Activated CD4-positive, alpha-beta memory T cell treated with anti-CD3 and anti-CD28 coated beads, Interleukin-2, amount 10 ng/mL, durations not matched to agents 7 days and 5 days (primary cell): ENCODE results near the gene RIMBP3C. TPM values are rescaled to one million over a fixed set of nuclear protein-coding genes. Genes with fewer than 3 reads are reported as not detected.
"Not testable (repeated sequence)": the region's sequence is repeated elsewhere in the genome, so short reads cannot be mapped to it uniquely, and the experiment has no call there.

Experiments
- CTCF ChIA-PET: fragments of 350-600 bp; sonication (Branson Sonifier 250); formaldehyde crosslinking; loops from one replicate; lab custom pipeline; 2021; ENCODE audit warnings: antibody characterized with exemption, inconsistent platforms; lab: Charles Lee
- POLR2A ChIA-PET: fragments of 350-600 bp; sonication (Branson Sonifier 250); formaldehyde crosslinking; loops from one replicate; lab custom pipeline; 2021; ENCODE audit warnings: antibody characterized with exemption; lab: Charles Lee
- DNase-seq: peaks from one replicate; pipeline ENCODE4 v3.0.0-alpha.2; 2020
- H3K27ac Mint-ChIP-seq: one replicate; pipeline ENCODE4 v1.8.0; 2021; ENCODE audit warnings: mild to moderate bottlenecking, mixed read lengths
- H3K27me3 Mint-ChIP-seq: one replicate; pipeline ENCODE4 v1.8.0; 2021; ENCODE audit warnings: mixed read lengths
- H3K36me3 Mint-ChIP-seq: one replicate; pipeline ENCODE4 v1.8.0; 2021; ENCODE audit warnings: low read depth, mixed read lengths
- H3K4me1 Mint-ChIP-seq: one replicate; pipeline ENCODE4 v1.8.0; 2021; ENCODE audit warnings: mixed read lengths
- H3K4me3 Mint-ChIP-seq: one replicate; pipeline ENCODE4 v1.8.0; 2021; ENCODE audit warnings: mild to moderate bottlenecking, mixed read lengths
- H3K9me3 Mint-ChIP-seq: one replicate; pipeline ENCODE4 v1.8.0; 2021; ENCODE audit warnings: mixed read lengths
- total RNA-seq, 2 experiments: library from RNA; stranded (reverse); gene quantifications; one replicate each; pipeline ENCODE4 v1.2.3, GENCODE V29; 2021

The RIMBP3C gene
- under 1 TPM; 0.23 to 0.33 TPM for total RNA-seq

DNA sequence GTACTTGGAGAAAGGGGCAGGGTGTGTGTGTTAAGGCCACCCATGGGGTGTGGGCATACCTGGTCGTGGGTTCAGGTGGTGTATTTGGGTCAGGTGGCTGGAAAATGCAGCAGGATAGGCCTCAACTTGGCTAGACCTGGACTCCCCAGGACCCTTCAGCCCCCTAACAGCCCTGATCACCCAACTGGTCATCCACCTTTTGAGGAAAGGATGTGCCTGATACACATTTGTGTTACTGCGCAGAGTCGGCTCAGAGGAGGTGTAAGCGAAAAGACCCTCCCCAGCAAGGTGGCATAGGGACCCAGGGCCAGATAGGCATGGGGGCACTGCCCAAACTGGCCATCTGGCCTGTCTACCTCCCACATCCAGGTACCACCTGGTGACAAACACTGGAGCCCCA lies at the start of gene RIMBP3C:
Gene RIMBP3C, minus strand, starts transcription at position 101 of the 400 bp plus-strand sequence. CDS start 485 bp downstream, outside the sequence.
- H3K27ac Mint-ChIP-seq, H3K9me3 Mint-ChIP-seq, POLR2A ChIA-PET, CTCF ChIA-PET, H3K36me3 Mint-ChIP-seq, H3K4me3 Mint-ChIP-seq, H3K27me3 Mint-ChIP-seq, DNase-seq, H3K4me1 Mint-ChIP-seq: not testable (repeated sequence)

DNA sequence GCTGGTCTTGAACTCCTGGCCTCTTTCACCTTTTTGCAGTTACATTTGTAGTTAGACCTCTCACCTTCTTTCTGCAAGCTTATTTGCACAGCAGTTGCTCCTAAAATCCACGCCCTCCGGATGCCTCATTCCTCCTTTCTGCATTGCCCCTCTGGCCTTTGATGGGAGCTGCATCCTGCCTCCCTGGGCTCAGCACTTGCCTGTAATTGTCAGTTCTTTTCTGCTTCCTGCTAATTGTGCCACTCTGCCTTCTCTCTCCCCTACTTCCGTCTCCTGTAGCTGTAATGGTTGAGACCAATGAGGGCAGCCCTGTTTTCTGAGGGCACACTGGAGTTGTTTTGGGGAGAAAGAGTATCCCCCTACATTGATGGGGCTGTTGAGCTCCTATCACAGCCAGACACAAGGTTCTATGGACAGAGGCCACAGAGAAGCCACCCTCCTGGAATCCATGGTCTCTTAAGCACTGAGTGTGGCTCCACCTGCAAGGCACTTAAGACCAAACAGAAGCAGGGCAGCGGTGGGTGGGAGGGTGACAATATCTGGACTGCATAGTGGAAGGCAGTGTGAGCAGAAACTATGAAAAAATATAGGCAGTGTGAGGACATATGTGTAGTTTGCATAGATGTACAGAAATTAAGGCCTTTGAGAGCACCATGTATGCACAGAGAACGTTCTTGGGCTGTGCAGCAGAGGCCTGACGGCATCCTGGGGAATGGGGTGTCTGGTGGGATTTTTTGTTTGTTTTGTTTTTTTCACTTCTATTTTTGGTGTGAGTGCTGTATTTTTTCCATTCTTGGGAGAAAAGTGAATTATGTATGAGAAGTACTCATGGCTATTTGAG lies 48.0 kb upstream of the RIMBP3C start:
- ChIA-PET CTCF (no interaction called here), POLR2A (no interaction called here)
- H3K4me1 Mint-ChIP-seq, result peaks cover 18% of the 10 kb centered on the region
- no peaks in the 10 kb centered on the region for H3K27me3 Mint-ChIP-seq
- no peak overlapping the region for H3K27ac Mint-ChIP-seq
- H3K4me3 Mint-ChIP-seq, result no peak overlapping the region
- no peaks in the 10 kb centered on the region for H3K9me3 Mint-ChIP-seq
- peaks cover 32% of the 10 kb centered on the region for H3K36me3 Mint-ChIP-seq
- DNase-seq, result no peak

- H3K9me3 Mint-ChIP-seq, result no peaks in the 10 kb centered on the region
- POLR2A ChIA-PET, result no interaction called here
- peaks cover 42% of the 10 kb centered on the region for H3K36me3 Mint-ChIP-seq
These were observed 47.0 kb upstream of the RIMBP3C start for GRCh38 chr22:21598302-21598701.

GRCh38 chr22:21596356-21597135 lies 45.3 kb upstream of the RIMBP3C start:
- H3K9me3 Mint-ChIP-seq, H3K4me3 Mint-ChIP-seq, H3K27me3 Mint-ChIP-seq, H3K27ac Mint-ChIP-seq, CTCF ChIA-PET, POLR2A ChIA-PET, DNase-seq: not testable (repeated sequence)
- Mint-ChIP-seq H3K4me1 (peaks cover 15% of the 10 kb centered on the region), H3K36me3 (peaks cover 43% of the 10 kb centered on the region)

More at GRCh38 chr22:21598302-21598701, 47.0 kb upstream of the RIMBP3C start:
- CTCF ChIA-PET, result interaction anchor here (0.7 kb wide), 1 partner anchor 8 kb away, joined by 3 read pairs; no protein-coding TSS in a partner anchor
- Mint-ChIP-seq H3K4me1 (peaks cover 18% of the 10 kb centered on the region), H3K27me3 (no peaks in the 10 kb centered on the region), H3K27ac (no peak overlapping the region), H3K4me3 (no peak overlapping the region)
- DNase-seq, result no peak

DNA sequence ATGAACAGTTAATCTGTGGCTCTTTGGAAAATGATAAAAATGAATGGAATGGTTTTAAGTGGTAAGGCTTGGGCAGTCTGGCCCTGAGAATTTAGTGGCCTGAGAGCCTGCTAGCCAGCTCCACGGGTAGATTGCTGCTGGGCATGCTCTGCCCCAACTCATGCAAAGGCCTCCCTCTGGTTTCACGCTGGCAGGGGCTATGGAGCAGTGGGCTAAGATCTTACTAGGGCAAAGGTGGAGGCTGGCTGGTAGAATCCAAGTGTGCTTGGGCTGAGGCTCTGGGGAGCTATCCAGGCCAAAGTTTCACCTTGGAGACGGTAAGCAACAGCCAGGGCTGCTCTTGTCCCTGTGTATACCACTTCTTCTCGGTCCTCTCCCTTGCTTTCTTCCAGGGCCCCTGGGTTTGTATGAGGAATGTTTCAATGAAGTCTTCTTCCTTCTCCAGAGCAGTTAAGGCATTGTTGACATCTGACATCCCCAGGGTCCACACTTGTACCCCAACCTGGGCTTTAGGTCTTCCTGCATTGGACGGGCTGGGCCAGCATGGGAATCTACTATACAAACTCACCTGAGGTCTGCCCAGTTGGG lies 43.7 kb upstream of the RIMBP3C start:
- no peaks in the 10 kb centered on the region for H3K27me3 Mint-ChIP-seq
- H3K36me3 Mint-ChIP-seq, result peaks cover 52% of the 10 kb centered on the region
- ChIA-PET CTCF (no interaction called here), POLR2A (no interaction called here)
- no peak for DNase-seq
- H3K4me3 Mint-ChIP-seq, result no peak overlapping the region
- no peak overlapping the region for H3K27ac Mint-ChIP-seq
- no peaks in the 10 kb centered on the region for H3K9me3 Mint-ChIP-seq
- H3K4me1 Mint-ChIP-seq, result peaks cover 21% of the 10 kb centered on the region

DNA sequence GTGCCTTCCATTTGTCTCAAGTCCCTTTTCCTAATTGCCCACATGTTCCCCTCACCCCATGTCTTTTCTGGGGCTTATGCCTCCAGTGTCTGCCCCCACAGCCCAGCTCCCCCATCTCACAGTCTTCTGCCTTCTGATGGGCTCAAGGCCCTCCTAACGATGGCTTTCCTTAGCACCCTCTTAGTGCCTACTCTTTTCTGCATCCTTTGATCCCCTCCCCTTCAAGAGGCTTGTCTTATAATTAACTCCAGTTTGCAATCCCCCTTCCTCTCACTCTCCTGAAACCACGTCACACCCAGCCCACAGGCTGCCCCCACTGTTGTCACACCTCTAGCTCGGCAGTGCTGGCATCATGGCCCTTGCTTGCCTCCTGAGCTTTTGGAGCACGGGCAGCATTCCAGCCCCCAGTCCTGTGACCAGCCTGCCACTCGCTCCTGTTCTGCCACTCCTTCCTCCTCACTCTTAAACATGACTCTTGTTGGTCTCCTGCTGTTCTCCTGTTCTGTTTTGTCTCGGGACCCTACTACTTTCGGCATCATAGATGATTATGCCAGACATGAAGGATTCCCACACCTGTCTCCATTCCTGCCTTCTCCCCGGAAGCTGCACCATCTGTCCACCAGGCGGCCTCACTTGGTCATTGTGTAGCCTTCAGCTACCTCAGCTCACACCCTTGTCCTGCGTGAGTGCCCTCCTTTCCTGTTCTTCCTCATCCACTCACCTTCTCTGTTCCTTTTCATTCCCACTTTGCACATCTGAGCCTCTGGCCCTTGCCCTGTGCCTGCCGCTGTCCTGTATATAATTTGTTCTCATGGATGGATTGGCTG lies 42.4 kb upstream of the RIMBP3C start:
- H3K27me3 Mint-ChIP-seq, result no peaks in the 10 kb centered on the region
- H3K36me3 Mint-ChIP-seq, result peaks cover 50% of the 10 kb centered on the region
- no peaks in the 10 kb centered on the region for H3K9me3 Mint-ChIP-seq
- ChIA-PET POLR2A (no interaction called here), CTCF (no interaction called here)
- no peak overlapping the region for H3K4me3 Mint-ChIP-seq
- H3K4me1 Mint-ChIP-seq, result peaks cover 26% of the 10 kb centered on the region
- no peak overlapping the region for H3K27ac Mint-ChIP-seq
- DNase-seq, result no peak

DNA sequence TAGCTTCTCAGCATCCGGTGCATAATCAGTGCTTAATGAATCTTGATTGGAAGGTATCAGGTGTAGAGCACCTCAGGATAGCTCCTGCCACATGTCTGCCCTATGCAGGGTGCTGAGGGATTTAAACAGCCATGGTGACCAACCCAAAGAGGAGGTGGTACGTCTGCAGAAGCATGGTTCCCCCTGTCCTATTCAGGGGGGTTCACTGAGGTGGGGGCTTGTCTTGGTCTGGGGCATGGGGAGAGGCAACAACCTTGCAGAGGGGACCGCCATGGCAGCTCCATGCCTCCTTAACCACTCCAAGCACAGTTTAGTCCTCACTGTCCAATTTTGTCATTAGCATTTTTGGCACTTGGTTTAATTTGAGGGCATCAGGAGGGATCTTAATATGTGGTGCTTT lies 41.2 kb upstream of the RIMBP3C start:
- POLR2A ChIA-PET, result interaction anchor here (1.3 kb wide), 1 partner anchor 10 kb away, joined by 3 read pairs; no protein-coding TSS in a partner anchor
- Mint-ChIP-seq H3K27me3 (no peaks in the 10 kb centered on the region), H3K27ac (no peak overlapping the region), H3K9me3 (no peaks in the 10 kb centered on the region), H3K4me3 (no peak overlapping the region), H3K4me1 (peaks cover 31% of the 10 kb centered on the region), H3K36me3 (peaks cover 50% of the 10 kb centered on the region)
- CTCF ChIA-PET, result interaction anchor here (1.4 kb wide), 1 partner anchor 54 kb away, joined by 3 read pairs; no protein-coding TSS in a partner anchor
- no peak for DNase-seq

GRCh38 chr22:21591695-21592094 lies 40.4 kb upstream of the RIMBP3C start:
- Mint-ChIP-seq H3K36me3 (peaks cover 49% of the 10 kb centered on the region), H3K9me3 (no peaks in the 10 kb centered on the region), H3K4me1 (peaks cover 34% of the 10 kb centered on the region), H3K27me3 (no peaks in the 10 kb centered on the region), H3K27ac (no peak overlapping the region), H3K4me3 (no peak overlapping the region)
- DNase-seq, result no peak
- CTCF ChIA-PET, result interaction anchor here (1.4 kb wide), 1 partner anchor 55 kb away, joined by 3 read pairs; no protein-coding TSS in a partner anchor
- POLR2A ChIA-PET, result interaction anchor here (1.3 kb wide), 1 partner anchor 10 kb away, joined by 3 read pairs; no protein-coding TSS in a partner anchor

GRCh38 chr22:21590809-21591641 lies 39.8 kb upstream of the RIMBP3C start:
- Mint-ChIP-seq H3K4me1 (peaks cover 34% of the 10 kb centered on the region), H3K27ac (no peak overlapping the region), H3K4me3 (no peak overlapping the region), H3K27me3 (no peaks in the 10 kb centered on the region), H3K9me3 (no peaks in the 10 kb centered on the region), H3K36me3 (peaks cover 45% of the 10 kb centered on the region)
- no peak for DNase-seq
- POLR2A ChIA-PET, result no interaction called here
- CTCF ChIA-PET, result no interaction called here

GRCh38 chr22:21589396-21589795 lies 38.1 kb upstream of the RIMBP3C start:
- H3K4me3 Mint-ChIP-seq, result no peak overlapping the region
- CTCF ChIA-PET, result interaction anchor here (0.5 kb wide), 1 partner anchor 9 kb away, joined by 3 read pairs; no protein-coding TSS in a partner anchor
- no peak for DNase-seq
- no peaks in the 10 kb centered on the region for H3K27me3 Mint-ChIP-seq
- no peak overlapping the region for H3K27ac Mint-ChIP-seq
- H3K36me3 Mint-ChIP-seq, result peaks cover 36% of the 10 kb centered on the region
- POLR2A ChIA-PET, result no interaction called here
- H3K9me3 Mint-ChIP-seq, result no peaks in the 10 kb centered on the region
- H3K4me1 Mint-ChIP-seq, result peaks cover 40% of the 10 kb centered on the region

GRCh38 chr22:21587803-21588611 lies 36.7 kb upstream of the RIMBP3C start:
- POLR2A ChIA-PET, result interaction anchor here (1.6 to 2.3 kb wide), 3 partner anchors 14 to 41 kb away, joined by 5 to 12 read pairs (median 7); partner anchors contain the start of gene YDJC
- no peaks in the 10 kb centered on the region for H3K27me3 Mint-ChIP-seq
- peaks cover 27% of the 10 kb centered on the region for H3K36me3 Mint-ChIP-seq
- CTCF ChIA-PET, result interaction anchor here (0.6 to 1.6 kb wide), 3 partner anchors 35 to 59 kb away, joined by 3 to 8 read pairs (median 4); no protein-coding TSS in a partner anchor
- H3K4me1 Mint-ChIP-seq, result peaks cover 46% of the 10 kb centered on the region
- no peaks in the 10 kb centered on the region for H3K9me3 Mint-ChIP-seq
- H3K4me3 Mint-ChIP-seq, result no peak overlapping the region
- peak overlapping the region; percentile 67 for H3K27ac Mint-ChIP-seq
- peak; percentile 54 for DNase-seq
